ENCODE data around the gene NTRK3.
"Not testable (repeated sequence)": the region's sequence is repeated elsewhere in the genome, so short reads cannot be mapped to it uniquely, and the experiment has no call there.

The NTRK3 gene

GRCh38 chr15:88073391-88073691, 183.2 kb downstream of the NTRK3 start:
- DNase-seq (ENCODE audit: low read depth): no peak

- DNase-seq (ENCODE audit: low read depth): no peak
These were observed 183.7 kb downstream of the NTRK3 start for GRCh38 chr15:88072598-88073390.

GRCh38 chr15:88072133-88072532, 184.4 kb downstream of the NTRK3 start:
- DNase-seq (ENCODE audit: low read depth): not testable (repeated sequence)

- no peak for DNase-seq (ENCODE audit: low read depth)
These were observed 185.4 kb downstream of the NTRK3 start for GRCh38 chr15:88071141-88071540.

DNA sequence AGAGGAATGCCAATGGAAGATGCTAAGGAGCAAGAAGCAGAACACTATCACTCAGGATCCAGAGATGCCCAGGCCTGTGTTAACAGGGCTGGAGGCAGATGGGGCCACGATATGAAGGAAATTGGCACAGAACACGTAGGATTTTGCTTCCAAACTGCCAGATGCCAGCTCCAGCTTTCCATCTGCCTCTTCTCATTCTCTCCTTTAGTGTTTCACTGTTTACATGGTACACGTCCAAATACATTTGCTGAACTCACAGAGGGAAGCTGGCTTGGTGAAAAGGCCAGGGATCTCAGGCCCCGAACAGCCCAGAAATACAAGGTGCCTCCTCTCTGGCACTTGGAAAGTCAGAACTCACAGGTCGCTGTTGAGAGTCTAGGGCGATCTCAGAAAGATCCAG, 187.0 kb downstream of the NTRK3 start:
- no peak for DNase-seq (ENCODE audit: low read depth)

- no peak for DNase-seq (ENCODE audit: low read depth)
These were observed 189.2 kb downstream of the NTRK3 start for GRCh38 chr15:88067331-88067685.

DNA sequence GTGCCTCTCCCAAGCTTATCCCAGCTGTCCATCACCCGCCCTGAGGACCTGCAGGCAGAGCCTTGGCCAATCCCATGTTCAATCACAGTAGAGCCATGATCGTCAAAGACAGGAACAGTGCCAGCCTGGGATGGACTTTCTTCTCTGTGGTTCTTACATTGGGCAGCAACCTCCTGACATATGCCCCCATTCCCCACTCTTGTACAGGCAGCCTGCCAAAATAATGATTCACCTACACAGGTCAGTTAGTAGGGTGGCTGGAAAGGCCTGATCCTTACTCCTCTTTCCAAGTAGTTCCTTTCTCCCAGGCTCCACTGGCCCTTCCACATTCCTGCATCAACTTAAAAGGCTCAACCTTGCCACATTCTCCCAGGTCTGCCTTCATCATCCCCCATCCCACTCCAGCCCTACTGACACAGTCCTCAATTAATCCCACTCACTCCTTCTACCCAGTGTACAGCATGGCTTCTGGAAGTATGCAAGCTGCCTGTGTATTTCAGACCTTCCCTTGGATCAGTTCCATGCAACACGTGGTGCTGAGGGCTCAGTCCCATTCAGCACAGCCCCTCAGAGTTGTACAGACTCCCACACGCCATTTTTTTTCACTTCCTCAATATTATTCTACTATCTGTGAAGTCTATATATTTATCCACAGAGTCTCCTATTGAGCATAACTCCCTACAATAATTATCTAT, 189.8 kb downstream of the NTRK3 start:
- DNase-seq (ENCODE audit: low read depth): no peak

GRCh38 chr15:88061452-88061851, 195.1 kb downstream of the NTRK3 start:
- DNase-seq (ENCODE audit: low read depth): no peak

- DNase-seq (ENCODE audit: low read depth): no peak
These were observed 196.2 kb downstream of the NTRK3 start for GRCh38 chr15:88060383-88060782.

- no peak for DNase-seq (ENCODE audit: low read depth)
These were observed 198.7 kb downstream of the NTRK3 start for GRCh38 chr15:88057836-88058235.

- no peak for DNase-seq (ENCODE audit: low read depth)
These were observed 207.0 kb downstream of the NTRK3 start for GRCh38 chr15:88049506-88049905.

DNA sequence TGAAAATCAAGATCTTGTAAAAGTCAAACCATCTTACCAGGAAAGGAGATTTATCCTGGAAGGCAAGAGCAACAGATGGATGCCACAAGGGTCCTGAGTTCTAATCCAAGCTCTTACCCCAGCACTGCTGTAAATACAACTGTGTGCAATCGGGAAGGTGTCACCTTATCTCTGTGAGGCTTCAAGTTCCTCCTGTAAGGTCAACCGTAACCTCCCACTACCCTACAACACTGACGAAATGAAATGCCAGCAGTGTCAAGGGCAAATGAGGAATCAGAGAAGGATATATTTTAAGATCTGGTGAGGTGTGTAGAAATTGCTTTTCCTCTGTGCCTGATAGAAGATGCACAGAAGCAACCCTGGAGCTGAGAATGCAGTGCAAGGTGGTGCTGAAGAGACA, 207.8 kb downstream of the NTRK3 start:
- no peak for DNase-seq (ENCODE audit: low read depth)

- DNase-seq (ENCODE audit: low read depth): no peak
These were observed 208.3 kb downstream of the NTRK3 start for GRCh38 chr15:88048237-88048636.

GRCh38 chr15:88046576-88047129, 209.9 kb downstream of the NTRK3 start:
- no peak for DNase-seq (ENCODE audit: low read depth)

DNA sequence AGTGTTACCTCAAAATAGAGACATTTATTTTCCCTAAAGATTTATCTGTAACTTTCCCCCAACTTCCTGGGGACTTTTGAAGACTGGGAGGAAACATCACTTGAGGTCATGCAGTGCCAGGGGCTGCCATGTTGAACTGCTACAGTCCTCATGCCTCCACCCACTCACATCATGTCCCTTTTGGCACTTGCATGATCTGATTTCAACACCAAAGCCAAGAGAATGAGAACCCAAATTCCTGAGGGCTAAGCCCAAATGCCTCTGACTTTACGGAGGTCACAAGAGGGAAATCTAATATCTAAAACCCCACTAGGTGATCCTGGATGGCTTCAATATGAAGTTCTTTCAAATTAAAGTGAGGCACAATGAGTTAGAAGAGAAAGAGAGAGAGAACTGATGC, 213.1 kb downstream of the NTRK3 start:
- no peak for DNase-seq (ENCODE audit: low read depth)

DNA sequence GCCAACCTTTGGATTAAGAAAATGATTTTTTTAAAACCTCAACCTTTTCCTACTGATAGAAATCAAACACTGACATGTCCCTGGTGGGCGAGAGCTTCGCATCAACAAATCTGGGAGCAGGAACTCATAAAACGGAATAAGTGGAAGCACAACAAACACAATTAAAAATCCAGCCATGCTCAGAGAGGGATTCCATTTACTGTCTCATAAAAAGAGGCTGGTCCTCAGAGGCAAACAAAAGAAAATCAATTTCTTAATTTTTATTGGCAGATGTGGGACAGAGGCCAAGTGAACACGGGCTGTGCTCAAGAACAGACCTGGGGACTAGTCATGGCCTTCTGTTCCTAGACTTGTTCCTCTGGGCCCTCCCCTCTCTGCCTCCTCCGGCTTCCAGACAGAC, 214.5 kb downstream of the NTRK3 start:
- DNase-seq (ENCODE audit: low read depth): no peak

GRCh38 chr15:88040516-88040915, 216.0 kb downstream of the NTRK3 start:
- no peak for DNase-seq (ENCODE audit: low read depth)

DNA sequence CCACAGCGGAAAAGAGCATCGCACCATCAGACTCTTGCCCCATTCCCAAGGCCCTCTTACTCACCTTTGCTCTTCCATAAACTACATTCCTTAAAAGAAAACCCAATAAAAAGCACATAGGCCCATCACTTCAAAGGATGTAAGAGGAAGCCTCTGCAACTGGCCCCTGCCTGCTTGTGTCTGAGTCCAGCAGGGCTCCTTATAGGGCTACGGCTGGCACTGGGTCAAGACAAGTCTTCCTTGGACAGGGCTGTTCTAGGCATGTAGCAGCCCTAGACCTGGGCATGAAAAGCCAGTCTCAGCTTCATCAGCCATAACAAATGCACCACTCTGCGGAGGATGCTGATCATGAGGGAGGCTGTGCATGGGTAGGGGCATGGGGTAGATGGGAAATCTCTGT, 218.3 kb downstream of the NTRK3 start:
- no peak for DNase-seq (ENCODE audit: low read depth)

GRCh38 chr15:88036154-88036839, 220.2 kb downstream of the NTRK3 start:
- no peak for DNase-seq (ENCODE audit: low read depth)

- no peak for DNase-seq (ENCODE audit: low read depth)
These were observed 221.2 kb downstream of the NTRK3 start for GRCh38 chr15:88035381-88035780.

DNA sequence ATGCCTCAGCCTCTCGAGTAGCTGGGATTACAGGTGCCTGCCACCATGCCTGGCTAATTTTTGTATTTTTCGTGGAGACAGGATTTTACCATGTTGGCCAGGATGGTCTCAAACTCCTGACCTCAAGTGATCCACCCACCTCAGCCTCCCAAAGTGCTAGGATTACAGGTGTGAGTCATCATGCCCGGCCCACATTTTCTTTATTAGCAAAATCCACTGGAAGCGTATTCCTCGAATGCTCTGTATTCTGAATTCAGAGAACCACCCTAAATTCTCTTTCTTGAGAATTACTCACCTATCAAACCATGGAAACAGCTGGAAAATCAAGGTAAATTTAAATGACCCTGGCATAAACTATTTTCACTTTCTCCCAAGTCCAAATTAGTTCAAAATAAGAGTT, 223.1 kb downstream of the NTRK3 start:
- not testable (repeated sequence) for DNase-seq (ENCODE audit: low read depth)

- DNase-seq (ENCODE audit: low read depth): no peak
These were observed 223.8 kb downstream of the NTRK3 start for GRCh38 chr15:88032787-88033186.

- no peak for DNase-seq (ENCODE audit: low read depth)
These were observed 225.1 kb downstream of the NTRK3 start for GRCh38 chr15:88031461-88031860.
